Neural progenitor cell (in vitro differentiated cells): ENCODE measurements around the gene TTPAL.

ENCODE experiments used
- CTCF ChIP-seq: fragments of 200-600 bp; sonication (generic); IDR thresholded peaks from 2 replicates; pipeline ENCODE4 v1.5.1; 2017; ENCODE audit warnings: antibody characterized with exemption, mild to moderate bottlenecking
- EZH2 ChIP-seq: fragments of 200-600 bp; sonication (generic); IDR thresholded peaks from 2 replicates; pipeline ENCODE4 v1.6.1; 2017; ENCODE audit warnings: antibody characterized with exemption, mild to moderate bottlenecking, moderate library complexity

- no peak for TF ChIP-seq CTCF
- TF ChIP-seq EZH2: no peak
These were observed 29.0 kb downstream of the TTPAL start for GRCh38 chr20:44504402-44505307.
